Measurements from ENCODE around the gene MAP3K7CL.
"Not testable (repeated sequence)": the region's sequence is repeated elsewhere in the genome, so short reads cannot be mapped to it uniquely, and the experiment has no call there.

Gene MAP3K7CL

GRCh38 chr21:29166323-29166722, 35.9 kb downstream of the MAP3K7CL start:
- Histone ChIP-seq H3K27me3 (replicated peaks; ENCODE audit: control insufficient read depth, insufficient read depth, low read length, poor library complexity, severe bottlenecking) (no peaks in the 10 kb centered on the region), H3K4me3 (ENCODE audit: insufficient read depth, low read depth, low read length, poor library complexity, severe bottlenecking) (no peak overlapping the region), H3K36me3 (ENCODE audit: control insufficient read depth, insufficient read depth, low read length) (no peaks in the 10 kb centered on the region), H3K9me3 (ENCODE audit: control insufficient read depth, low read length) (no peaks in the 10 kb centered on the region), H3K27ac (ENCODE audit: insufficient read depth, low read length, poor library complexity, severe bottlenecking) (no peak overlapping the region), H3K4me1 (ENCODE audit: control insufficient read depth, insufficient read depth, low read length, poor library complexity, severe bottlenecking) (no peaks in the 10 kb centered on the region)
- no peak for DNase-seq

DNA sequence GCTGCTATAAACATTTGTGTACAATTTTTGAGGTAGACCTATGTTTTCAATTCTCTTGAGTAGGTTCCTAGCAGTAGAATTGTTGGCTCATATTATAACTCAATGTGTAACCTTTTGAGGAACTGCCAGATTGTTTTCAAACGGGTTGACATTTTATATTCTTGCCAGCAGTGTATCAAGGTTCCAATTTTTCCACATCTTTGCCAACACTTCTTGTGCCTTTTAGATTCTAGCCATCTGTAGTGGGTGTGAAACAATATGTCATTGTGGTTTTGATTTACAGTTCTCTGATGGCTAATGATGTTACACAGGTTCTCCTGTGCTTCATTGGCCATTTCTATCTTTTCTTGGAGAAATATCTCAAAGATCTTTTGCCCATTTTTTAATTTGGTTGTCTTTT, 36.4 kb downstream of the MAP3K7CL start:
- no peak for DNase-seq
- H3K9me3 ChIP-seq (ENCODE audit: control insufficient read depth, low read length): no peaks in the 10 kb centered on the region
- H3K4me3 ChIP-seq (ENCODE audit: insufficient read depth, low read depth, low read length, poor library complexity, severe bottlenecking): no peak overlapping the region
- no peak overlapping the region for H3K27ac ChIP-seq (ENCODE audit: insufficient read depth, low read length, poor library complexity, severe bottlenecking)
- no peaks in the 10 kb centered on the region for H3K27me3 ChIP-seq (replicated peaks; ENCODE audit: control insufficient read depth, insufficient read depth, low read length, poor library complexity, severe bottlenecking)
- H3K36me3 ChIP-seq (ENCODE audit: control insufficient read depth, insufficient read depth, low read length): no peaks in the 10 kb centered on the region
- H3K4me1 ChIP-seq (ENCODE audit: control insufficient read depth, insufficient read depth, low read length, poor library complexity, severe bottlenecking): no peaks in the 10 kb centered on the region

DNA sequence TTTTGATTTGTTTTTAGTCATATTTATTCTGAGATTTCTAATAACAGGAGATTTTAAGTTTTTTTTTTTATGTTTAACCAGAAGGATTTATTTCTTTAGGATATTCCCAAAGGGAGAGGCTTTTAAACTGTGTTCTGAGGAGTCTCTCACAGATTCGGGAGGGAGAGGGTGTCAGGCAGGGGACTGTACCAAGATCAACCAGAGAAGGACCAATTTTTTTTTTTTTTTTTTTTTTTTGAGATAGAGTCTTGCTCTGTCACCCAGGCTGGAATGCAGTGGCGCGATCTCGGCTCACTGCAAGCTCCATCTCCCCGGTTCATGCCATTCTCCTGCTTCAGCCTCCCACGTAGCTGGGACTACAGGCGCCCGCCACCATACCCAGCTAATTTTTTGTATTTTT, 37.0 kb downstream of the MAP3K7CL start:
- H3K4me3 ChIP-seq (ENCODE audit: insufficient read depth, low read depth, low read length, poor library complexity, severe bottlenecking); DNase-seq; H3K27ac ChIP-seq (ENCODE audit: insufficient read depth, low read length, poor library complexity, severe bottlenecking); H3K4me1 ChIP-seq (ENCODE audit: control insufficient read depth, insufficient read depth, low read length, poor library complexity, severe bottlenecking); H3K27me3 ChIP-seq (replicated peaks; ENCODE audit: control insufficient read depth, insufficient read depth, low read length, poor library complexity, severe bottlenecking); H3K9me3 ChIP-seq (ENCODE audit: control insufficient read depth, low read length); H3K36me3 ChIP-seq (ENCODE audit: control insufficient read depth, insufficient read depth, low read length): not testable (repeated sequence)

DNA sequence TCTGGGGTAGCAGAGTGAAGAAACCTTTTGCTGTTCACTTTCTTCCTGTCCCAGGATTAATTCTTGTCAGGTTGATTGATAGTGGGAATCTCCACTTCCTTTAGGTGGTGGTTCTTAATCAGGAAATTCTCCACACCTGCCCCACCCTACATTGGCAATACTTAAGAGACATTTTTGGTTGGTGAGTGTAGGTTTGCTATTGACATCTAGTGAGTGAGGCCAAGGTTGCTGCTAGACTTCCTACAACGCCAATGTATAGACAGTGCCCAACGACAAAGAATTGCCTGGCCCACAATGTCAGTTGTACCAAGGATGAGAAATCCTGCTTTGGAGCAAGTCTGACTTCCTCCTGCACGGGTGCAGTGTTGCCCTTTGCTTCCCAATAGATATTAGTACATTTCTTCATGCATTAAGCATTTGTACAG, 38.5 kb downstream of the MAP3K7CL start:
- no peak for DNase-seq
- H3K9me3 ChIP-seq (ENCODE audit: control insufficient read depth, low read length): no peaks in the 10 kb centered on the region
- no peaks in the 10 kb centered on the region for H3K4me1 ChIP-seq (ENCODE audit: control insufficient read depth, insufficient read depth, low read length, poor library complexity, severe bottlenecking)
- H3K27ac ChIP-seq (ENCODE audit: insufficient read depth, low read length, poor library complexity, severe bottlenecking): no peak overlapping the region
- H3K36me3 ChIP-seq (ENCODE audit: control insufficient read depth, insufficient read depth, low read length): no peaks in the 10 kb centered on the region
- H3K27me3 ChIP-seq (replicated peaks; ENCODE audit: control insufficient read depth, insufficient read depth, low read length, poor library complexity, severe bottlenecking): no peaks in the 10 kb centered on the region
- H3K4me3 ChIP-seq (ENCODE audit: insufficient read depth, low read depth, low read length, poor library complexity, severe bottlenecking): no peak overlapping the region

- Histone ChIP-seq H3K9me3 (ENCODE audit: control insufficient read depth, low read length) (no peaks in the 10 kb centered on the region), H3K4me1 (ENCODE audit: control insufficient read depth, insufficient read depth, low read length, poor library complexity, severe bottlenecking) (no peaks in the 10 kb centered on the region), H3K27me3 (replicated peaks; ENCODE audit: control insufficient read depth, insufficient read depth, low read length, poor library complexity, severe bottlenecking) (no peaks in the 10 kb centered on the region), H3K4me3 (ENCODE audit: insufficient read depth, low read depth, low read length, poor library complexity, severe bottlenecking) (no peak overlapping the region), H3K36me3 (ENCODE audit: control insufficient read depth, insufficient read depth, low read length) (no peaks in the 10 kb centered on the region), H3K27ac (ENCODE audit: insufficient read depth, low read length, poor library complexity, severe bottlenecking) (no peak overlapping the region)
- DNase-seq: no peak
Observed at GRCh38 chr21:29170944-29171343, 40.5 kb downstream of the MAP3K7CL start.

DNA sequence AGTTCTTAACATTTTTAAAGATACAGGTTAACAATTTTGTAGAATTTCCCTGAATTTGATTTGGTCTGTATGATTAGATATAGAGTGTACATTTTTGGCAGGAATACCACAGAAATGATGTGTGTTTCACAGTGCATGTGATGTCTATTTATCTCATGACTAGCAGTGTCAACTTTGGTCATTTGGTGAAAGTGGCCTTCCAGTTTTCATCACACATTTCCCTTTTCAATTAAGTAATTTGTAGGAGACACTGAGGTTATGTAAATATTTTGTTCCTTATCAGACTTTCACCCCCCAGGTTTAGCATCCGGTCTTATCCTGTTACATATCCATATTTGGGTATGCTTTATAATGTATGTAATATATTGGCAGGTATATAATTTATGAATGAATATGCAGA, 41.8 kb downstream of the MAP3K7CL start:
- H3K4me1 ChIP-seq (ENCODE audit: control insufficient read depth, insufficient read depth, low read length, poor library complexity, severe bottlenecking): no peaks in the 10 kb centered on the region
- no peaks in the 10 kb centered on the region for H3K36me3 ChIP-seq (ENCODE audit: control insufficient read depth, insufficient read depth, low read length)
- H3K27me3 ChIP-seq (replicated peaks; ENCODE audit: control insufficient read depth, insufficient read depth, low read length, poor library complexity, severe bottlenecking): no peaks in the 10 kb centered on the region
- DNase-seq: no peak
- H3K9me3 ChIP-seq (ENCODE audit: control insufficient read depth, low read length): no peaks in the 10 kb centered on the region
- no peak overlapping the region for H3K27ac ChIP-seq (ENCODE audit: insufficient read depth, low read length, poor library complexity, severe bottlenecking)
- no peak overlapping the region for H3K4me3 ChIP-seq (ENCODE audit: insufficient read depth, low read depth, low read length, poor library complexity, severe bottlenecking)

DNA sequence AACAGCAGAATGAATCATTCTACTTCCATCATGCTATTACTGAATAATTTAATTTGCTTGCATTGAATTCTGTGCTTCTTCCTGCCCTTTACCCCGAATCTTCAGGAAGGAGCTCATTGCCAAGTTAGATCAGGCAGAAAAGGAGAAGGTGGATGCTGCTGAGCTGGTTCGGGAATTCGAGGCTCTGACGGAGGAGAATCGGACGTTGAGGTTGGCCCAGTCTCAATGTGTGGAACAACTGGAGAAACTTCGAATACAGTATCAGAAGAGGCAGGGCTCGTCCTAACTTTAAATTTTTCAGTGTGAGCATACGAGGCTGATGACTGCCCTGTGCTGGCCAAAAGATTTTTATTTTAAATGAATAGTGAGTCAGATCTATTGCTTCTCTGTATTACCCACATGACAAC, 44.2 kb downstream of the MAP3K7CL start:
- Histone ChIP-seq H3K4me3 (ENCODE audit: insufficient read depth, low read depth, low read length, poor library complexity, severe bottlenecking) (no peak overlapping the region), H3K4me1 (ENCODE audit: control insufficient read depth, insufficient read depth, low read length, poor library complexity, severe bottlenecking) (no peaks in the 10 kb centered on the region), H3K27ac (ENCODE audit: insufficient read depth, low read length, poor library complexity, severe bottlenecking) (no peak overlapping the region)

GRCh38 chr21:29175408-29176134, 45.1 kb downstream of the MAP3K7CL start:
- Histone ChIP-seq H3K36me3 (ENCODE audit: control insufficient read depth, insufficient read depth, low read length) (no peaks in the 10 kb centered on the region), H3K4me1 (ENCODE audit: control insufficient read depth, insufficient read depth, low read length, poor library complexity, severe bottlenecking) (no peaks in the 10 kb centered on the region), H3K27me3 (replicated peaks; ENCODE audit: control insufficient read depth, insufficient read depth, low read length, poor library complexity, severe bottlenecking) (no peaks in the 10 kb centered on the region), H3K4me3 (ENCODE audit: insufficient read depth, low read depth, low read length, poor library complexity, severe bottlenecking) (no peak overlapping the region), H3K9me3 (ENCODE audit: control insufficient read depth, low read length) (no peaks in the 10 kb centered on the region), H3K27ac (ENCODE audit: insufficient read depth, low read length, poor library complexity, severe bottlenecking) (no peak overlapping the region)
- DNase-seq: no peak

More for the DNA sequence above, 44.2 kb downstream of the MAP3K7CL start:
- no peak for DNase-seq
- H3K27me3 ChIP-seq (replicated peaks; ENCODE audit: control insufficient read depth, insufficient read depth, low read length, poor library complexity, severe bottlenecking): no peaks in the 10 kb centered on the region
- H3K9me3 ChIP-seq (ENCODE audit: control insufficient read depth, low read length): no peaks in the 10 kb centered on the region
- no peaks in the 10 kb centered on the region for H3K36me3 ChIP-seq (ENCODE audit: control insufficient read depth, insufficient read depth, low read length)

- H3K4me1 ChIP-seq (ENCODE audit: control insufficient read depth, insufficient read depth, low read length, poor library complexity, severe bottlenecking): no peaks in the 10 kb centered on the region
- no peak overlapping the region for H3K27ac ChIP-seq (ENCODE audit: insufficient read depth, low read length, poor library complexity, severe bottlenecking)
- no peaks in the 10 kb centered on the region for H3K36me3 ChIP-seq (ENCODE audit: control insufficient read depth, insufficient read depth, low read length)
- H3K4me3 ChIP-seq (ENCODE audit: insufficient read depth, low read depth, low read length, poor library complexity, severe bottlenecking): no peak overlapping the region
- H3K9me3 ChIP-seq (ENCODE audit: control insufficient read depth, low read length): no peaks in the 10 kb centered on the region
- no peak for DNase-seq
- no peaks in the 10 kb centered on the region for H3K27me3 ChIP-seq (replicated peaks; ENCODE audit: control insufficient read depth, insufficient read depth, low read length, poor library complexity, severe bottlenecking)
Observed at GRCh38 chr21:29176471-29177120, 46.2 kb downstream of the MAP3K7CL start.

GRCh38 chr21:29177800-29178199, 47.4 kb downstream of the MAP3K7CL start:
- H3K27ac ChIP-seq (ENCODE audit: insufficient read depth, low read length, poor library complexity, severe bottlenecking): no peak overlapping the region
- no peaks in the 10 kb centered on the region for H3K27me3 ChIP-seq (replicated peaks; ENCODE audit: control insufficient read depth, insufficient read depth, low read length, poor library complexity, severe bottlenecking)
- H3K9me3 ChIP-seq (ENCODE audit: control insufficient read depth, low read length): no peaks in the 10 kb centered on the region
- H3K4me1 ChIP-seq (ENCODE audit: control insufficient read depth, insufficient read depth, low read length, poor library complexity, severe bottlenecking): no peaks in the 10 kb centered on the region
- H3K4me3 ChIP-seq (ENCODE audit: insufficient read depth, low read depth, low read length, poor library complexity, severe bottlenecking): no peak overlapping the region
- no peaks in the 10 kb centered on the region for H3K36me3 ChIP-seq (ENCODE audit: control insufficient read depth, insufficient read depth, low read length)
- no peak for DNase-seq
